SU-DHL-6 (cell line): ENCODE data around the gene RAB22A.

Experiments
- CTCF ChIP-seq: fragments of 200-600 bp; sonication (generic); IDR thresholded peaks from one replicate; pipeline ENCODE4 v1.5.1; 2017; ENCODE audit warnings: antibody characterized with exemption, mild to moderate bottlenecking, low read length, moderate library complexity; ENCODE audit not compliant: insufficient read depth, poor library complexity, severe bottlenecking
- EZH2phosphoT487 ChIP-seq: fragments of 200-600 bp; sonication (generic), shearing (Covaris generic); conservative IDR thresholded peaks from 2 replicates; pipeline ENCODE4 v1.6.1; 2018; ENCODE audit warnings: mild to moderate bottlenecking, antibody characterized with exemption, low read length, moderate library complexity, mixed read lengths

GRCh38 chr20:58309591-58310290, at the start of gene RAB22A:
- no peak for TF ChIP-seq CTCF
- no peak for TF ChIP-seq EZH2phosphoT487
